A549 (cell line): ENCODE data around the gene MBLAC1. TPM values are rescaled to one million over a fixed set of nuclear protein-coding genes. Genes with fewer than 3 reads are reported as not detected.

Experiments used
- BCL3 ChIP-seq: fragments of >200 bp; sonication (Bioruptor Twin); formaldehyde crosslinking; IDR thresholded peaks from 3 replicates; pipeline ENCODE4 v1.6.1; 2016
- CHD4 ChIP-seq: fragments of 200-600 bp; sonication (generic); IDR thresholded peaks from 2 replicates; pipeline ENCODE4 v1.6.1; 2016; ENCODE audit warnings: antibody characterized with exemption, mild to moderate bottlenecking, borderline replicate concordance
- CTCF ChIP-seq: fragments of >200 bp; sonication (Bioruptor Twin); formaldehyde crosslinking; IDR thresholded peaks from 3 replicates; pipeline ENCODE4 v1.5.1; 2016
- E2F6 ChIP-seq: IDR thresholded peaks from 2 replicates; pipeline ENCODE4 v1.6.1; 2012; ENCODE audit warnings: low read depth, borderline replicate concordance
- FOSL2 ChIP-seq, 2 experiments: fragments of 450-650 bp in 1 of 2; fragments of >200 bp in 1 of 2; sonication (Bioruptor Twin) in 1 of 2; formaldehyde crosslinking; IDR thresholded peaks; 2 replicates each; pipeline versions ENCODE4 v1.5.0 to v1.6.1; 2016 to 2020; ENCODE audit warnings: mild to moderate bottlenecking in 1 of 2, moderate library complexity in 1 of 2
- GATA3 ChIP-seq: IDR thresholded peaks from 2 replicates; pipeline ENCODE4 v1.6.1; 2012; ENCODE audit warnings: borderline replicate concordance
- HOXB13 ChIP-seq: fragments of 250-450 bp; sonication (Bioruptor Pico); IDR thresholded peaks from 2 replicates; pipeline ENCODE4 v1.5.0; 2020; ENCODE audit warnings: low read depth, mild to moderate bottlenecking, moderate library complexity
- JUNB ChIP-seq: fragments of >200 bp; sonication (Bioruptor Twin); formaldehyde crosslinking; IDR thresholded peaks from 2 replicates; pipeline ENCODE4 v1.6.1; 2016
- KDM1A ChIP-seq: fragments of 200-600 bp; sonication (generic); IDR thresholded peaks from 2 replicates; pipeline ENCODE4 v1.6.1; 2016; ENCODE audit warnings: low read depth, mild to moderate bottlenecking
- MAX ChIP-seq: IDR thresholded peaks from 2 replicates; pipeline ENCODE4 v1.6.1; 2012
- MAZ ChIP-seq: fragments of 150-350 bp; IDR thresholded peaks from 2 replicates; pipeline ENCODE4 v1.6.1; 2014; ENCODE audit warnings: antibody characterized with exemption, low read depth, low read length, borderline replicate concordance
- NFE2L2 ChIP-seq: fragments of 150-350 bp; conservative IDR thresholded peaks from 2 replicates; pipeline ENCODE4 v1.6.1; 2014; ENCODE audit warnings: low read length
- NPAS2 ChIP-seq: fragments of 250-450 bp; sonication (Bioruptor Pico); IDR thresholded peaks from 2 replicates; pipeline ENCODE4 v1.8.0; 2022; ENCODE audit warnings: mild to moderate bottlenecking, moderate library complexity, borderline replicate concordance
- NR3C1 ChIP-seq: fragments of >200 bp; sonication (Bioruptor Twin); formaldehyde crosslinking; IDR thresholded peaks from 3 replicates; pipeline ENCODE4 v1.6.1; 2017
- POLR2AphosphoS2 ChIP-seq: conservative IDR thresholded peaks from 2 replicates; pipeline ENCODE4 v1.6.1; 2012; ENCODE audit warnings: low read length, improper control_type of control experiment, inconsistent platforms
- REST ChIP-seq: fragments of 200-600 bp; sonication (generic); IDR thresholded peaks from 2 replicates; pipeline ENCODE4 v1.6.1; 2016; ENCODE audit warnings: antibody characterized with exemption, mild to moderate bottlenecking, moderate library complexity
- RFX5 ChIP-seq: fragments of 450-650 bp; IDR thresholded peaks from 2 replicates; pipeline ENCODE4 v1.7.1; 2014; ENCODE audit warnings: antibody characterized with exemption, mild to moderate bottlenecking, moderate library complexity
- SREBF2 ChIP-seq: fragments of 450-650 bp; IDR thresholded peaks from 2 replicates; pipeline ENCODE4 v1.6.1; 2014; ENCODE audit warnings: mild to moderate bottlenecking, moderate library complexity
- TFCP2L1 ChIP-seq: fragments of 250-450 bp; sonication (Bioruptor Pico); IDR thresholded peaks from 2 replicates; pipeline ENCODE4 v1.5.0; 2021; ENCODE audit warnings: mild to moderate bottlenecking
- USF2 ChIP-seq: fragments of 450-650 bp; IDR thresholded peaks from 2 replicates; pipeline ENCODE4 v1.6.1; 2014; ENCODE audit warnings: antibody characterized with exemption
- polyA plus RNA-seq, 4 experiments: library from polyadenylated mRNA; depleted of rRNA in 3 of 4; stranded (reverse); fragments of >200 nt; fragmentation: RNase III in 1 of 4; extraction: RNeasy Plus Mini Kit Qiagen cat#74134 plus additional on column Dnase treatment in 1 of 4; gene quantifications; 2 replicates in 3 of 4; 3 replicates in 1 of 4; pipeline ENCODE4 v1.2.3, GENCODE V29; 2011 to 2017

MBLAC1 gene
- polyA plus RNA-seq, 2 of the 4 experiments (the other 2 are of a cell fraction) = 0.63 to 2.6 TPM

GRCh38 chr7:100088621-100089457 lies 37.9 kb upstream of the MBLAC1 start, which contains the start of gene COPS6 (continued):
- TF ChIP-seq REST (no peak), NFE2L2 (no peak), MAZ (no peak), HOXB13 (CRISPR knock-in tag) (peak; percentile 97), SREBF2 (no peak), USF2 (no peak), E2F6 (peak; percentile 96), NPAS2 (peak; percentile 85), NR3C1 (no peak), KDM1A (no peak), GATA3 (no peak), BCL3 (peak; percentile 86; the same call in 2 of the 3 replicates), CHD4 (no peak), MAX (peak; percentile 98), FOSL2 (IDR thresholded peaks at IDR 0.05) (no peak), FOSL2 (CRISPR knock-in tag; IDR thresholded peaks at IDR 0.05) (peak; percentile 40; the same call in 1 of the 2 replicates), TFCP2L1 (CRISPR knock-in tag) (0 out of 2 replicates have a peak, but pooled peaks have one; percentile 9), RFX5 (no peak), JUNB (no peak), POLR2AphosphoS2 (no peak), CTCF (no peak)
